ENCODE data around the gene ATP6V0D1.

ATP6V0D1 gene

DNA sequence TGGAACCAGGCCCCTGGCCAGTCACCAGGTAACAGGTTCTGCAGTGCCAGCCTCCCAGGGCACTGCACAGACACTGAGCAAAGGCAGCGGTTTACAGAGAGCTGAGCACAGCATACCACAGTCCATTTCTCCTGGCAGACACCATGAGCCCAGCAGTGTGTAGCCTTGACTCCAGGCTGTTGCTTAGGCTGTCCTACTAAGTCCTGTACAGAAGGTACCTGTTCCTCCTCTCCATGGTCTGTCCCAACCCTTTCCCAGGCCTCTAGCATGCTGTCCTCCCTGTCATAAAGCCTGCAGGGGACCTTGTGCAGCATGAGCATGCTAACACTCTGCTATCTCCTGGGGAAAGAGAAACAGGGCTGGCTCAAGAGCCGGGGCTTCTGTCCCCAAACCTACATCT is 20.0 kb downstream of the ATP6V0D1 start:
- no peak for DNase-seq

DNA sequence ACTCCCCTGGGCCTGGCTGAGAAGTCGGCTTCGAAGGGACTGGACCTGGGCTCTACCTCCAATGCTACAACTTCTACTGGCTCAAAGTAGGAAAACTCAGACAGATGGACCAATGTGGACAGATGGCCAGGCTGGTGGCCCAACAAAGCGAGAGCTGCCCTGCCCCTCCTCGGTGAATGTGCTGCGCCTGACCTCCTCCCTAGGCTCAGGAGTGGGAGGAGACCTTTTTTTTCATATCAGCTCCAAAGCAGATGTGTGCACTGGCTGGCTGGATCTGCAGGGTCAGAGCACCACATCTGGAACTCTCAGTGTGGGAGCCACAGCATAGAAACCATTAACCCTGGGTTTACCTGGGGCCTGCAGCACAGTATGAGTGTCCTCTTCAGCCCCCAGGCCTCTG is 20.8 kb downstream of the ATP6V0D1 start:
- no peak for DNase-seq

DNA sequence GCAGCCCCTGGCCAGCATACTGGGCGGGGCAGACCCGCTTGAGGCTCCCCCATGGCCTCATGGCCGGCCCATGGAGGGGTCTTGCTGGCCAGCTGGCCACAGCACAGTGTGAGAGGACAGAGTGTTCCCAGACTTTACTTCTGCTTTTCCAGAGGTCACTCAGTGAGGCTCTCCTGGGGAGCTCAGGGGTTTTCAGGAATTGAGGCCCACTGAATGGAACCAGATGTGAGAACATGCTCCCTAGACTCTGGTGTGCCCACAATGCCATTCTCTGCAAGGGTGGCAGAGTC is 21.2 kb downstream of the ATP6V0D1 start:
- DNase-seq: no peak

DNA sequence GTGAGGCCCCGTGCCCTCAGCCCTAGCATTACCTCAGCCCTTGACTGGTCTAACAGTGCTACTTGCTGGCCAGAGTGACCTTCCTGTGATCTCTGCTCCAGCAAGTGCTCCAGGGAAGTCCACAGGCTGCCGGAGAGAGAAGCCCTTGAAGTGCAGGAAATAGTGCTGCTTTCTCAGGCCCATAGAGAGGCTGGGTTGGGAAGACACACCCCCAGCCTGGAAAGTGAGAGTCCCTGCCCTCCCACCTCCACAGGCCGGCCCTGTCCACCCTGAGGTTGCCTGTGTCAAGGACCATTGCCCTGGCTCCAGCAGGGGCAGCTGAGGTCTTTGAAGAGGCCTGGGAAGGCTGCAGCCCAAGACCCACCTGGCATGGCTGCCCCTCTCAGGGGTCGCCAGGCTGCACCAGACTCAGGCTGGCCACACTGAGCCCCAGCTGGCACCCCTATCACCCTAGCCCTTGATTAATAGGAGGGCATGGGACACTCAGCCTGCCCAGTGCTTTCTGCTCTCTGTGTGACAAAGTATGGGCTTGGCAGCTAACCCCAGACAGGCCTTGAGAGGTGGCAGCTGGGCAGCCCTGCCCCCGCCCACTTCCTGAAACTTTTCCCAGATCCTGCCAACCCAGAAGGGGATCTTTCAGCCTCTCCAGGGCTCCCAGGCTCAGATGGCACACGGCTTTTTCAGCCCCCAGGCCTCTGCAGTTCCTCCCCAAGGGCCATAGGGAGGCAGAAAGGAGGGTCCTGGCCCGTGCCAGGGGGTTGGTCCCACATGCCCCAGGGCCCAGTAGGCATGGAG is 21.7 kb downstream of the ATP6V0D1 start:
- DNase-seq: no peak

DNA sequence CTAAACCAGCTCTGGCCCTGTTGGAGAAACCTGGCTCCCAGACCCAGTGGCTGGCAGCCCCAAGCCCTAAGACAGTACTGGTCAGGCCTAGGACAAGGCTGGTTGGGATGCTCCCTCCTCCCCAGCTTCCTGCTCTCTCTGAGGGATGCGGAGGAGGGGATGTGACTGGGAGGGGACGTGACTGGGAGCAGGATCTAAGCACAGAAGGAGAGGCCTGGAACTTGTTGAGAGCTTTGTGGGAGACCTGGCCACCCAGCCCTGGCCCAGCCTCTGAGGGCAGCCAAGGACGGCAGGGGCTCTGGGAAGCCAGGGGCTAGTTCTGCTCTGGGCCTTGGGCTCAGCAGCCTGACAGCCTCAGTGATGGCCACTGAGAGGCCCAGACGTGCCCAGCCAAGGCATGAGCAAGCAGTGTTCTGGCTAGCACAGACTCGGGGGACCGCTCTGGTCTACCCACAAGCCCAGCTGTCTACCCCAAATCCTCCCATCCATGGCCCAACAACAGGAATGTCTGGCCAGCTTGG is 22.8 kb downstream of the ATP6V0D1 start:
- DNase-seq: no peak

DNA sequence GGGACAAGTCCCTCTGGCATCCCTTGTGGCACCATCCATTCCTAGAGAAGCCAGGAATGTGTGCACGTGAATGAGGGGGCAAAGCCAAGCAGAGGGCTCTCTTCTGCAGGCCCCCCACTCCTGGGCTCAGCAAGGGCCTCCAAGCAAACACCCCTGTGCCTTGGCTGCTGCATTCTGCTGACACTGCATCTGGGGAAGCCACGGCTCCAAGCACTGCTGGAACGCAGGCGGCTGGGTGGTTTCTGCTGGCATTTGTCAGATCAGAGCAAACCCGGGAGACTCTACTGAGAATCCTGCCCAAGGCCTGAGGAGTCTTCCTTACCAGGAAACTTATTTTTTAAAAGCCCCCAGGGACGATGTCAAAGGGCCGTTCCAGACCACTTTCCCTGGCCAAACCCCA is 23.3 kb downstream of the ATP6V0D1 start:
- no peak for DNase-seq

DNA sequence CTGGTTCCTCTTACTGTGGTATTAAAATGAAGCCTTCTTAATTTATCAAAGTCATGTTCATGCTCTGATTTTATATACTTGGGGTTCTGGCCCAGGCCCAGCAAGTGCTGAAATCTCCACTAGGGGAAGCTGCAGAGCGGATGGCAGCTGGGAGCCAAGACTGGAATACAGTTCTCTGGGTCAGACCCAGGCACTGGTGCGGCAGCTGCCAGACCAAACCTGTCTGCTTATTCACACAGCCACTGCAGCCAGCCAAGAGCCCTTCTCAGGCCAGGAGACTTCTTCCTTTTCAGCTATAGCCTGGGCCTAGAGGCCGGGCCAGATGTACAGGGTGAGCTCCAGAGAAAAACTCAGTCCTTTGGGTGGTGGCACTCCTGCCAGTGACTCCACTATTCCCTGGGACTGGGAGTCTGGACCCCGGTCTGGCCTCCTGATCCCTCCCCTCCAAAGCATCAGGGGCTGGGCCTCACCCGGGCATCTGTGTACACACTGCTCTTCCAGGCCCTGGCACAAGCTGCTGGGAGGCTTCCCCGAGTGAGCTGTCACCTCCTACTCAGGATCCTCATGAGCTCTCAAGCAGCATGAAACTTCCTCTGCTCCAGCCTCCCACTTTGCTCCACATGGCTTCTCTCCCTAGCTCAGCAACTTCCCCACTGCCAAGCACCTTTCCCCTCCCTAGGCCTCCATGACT is 24.4 kb downstream of the ATP6V0D1 start:
- no peak for DNase-seq

DNA sequence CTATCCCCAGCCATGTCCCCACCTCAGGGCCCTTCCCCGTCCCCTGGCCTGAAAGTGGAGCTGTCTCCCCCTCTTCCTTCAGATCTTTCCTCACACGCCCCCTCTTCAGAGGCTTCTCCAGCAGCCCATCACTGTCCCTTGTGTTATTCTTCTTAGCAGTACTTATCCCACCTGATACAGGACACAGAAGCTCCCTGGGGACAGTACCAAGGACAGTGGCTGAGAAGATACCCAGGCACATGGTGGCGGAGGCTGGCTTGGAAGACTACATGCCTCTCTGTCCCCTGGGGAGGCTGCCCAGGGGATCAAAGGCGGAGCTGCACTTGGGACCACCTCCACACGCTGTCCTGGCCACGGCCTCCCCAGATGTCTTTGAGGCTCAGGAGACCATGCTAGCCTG is 26.1 kb downstream of the ATP6V0D1 start:
- no peak for DNase-seq

DNA sequence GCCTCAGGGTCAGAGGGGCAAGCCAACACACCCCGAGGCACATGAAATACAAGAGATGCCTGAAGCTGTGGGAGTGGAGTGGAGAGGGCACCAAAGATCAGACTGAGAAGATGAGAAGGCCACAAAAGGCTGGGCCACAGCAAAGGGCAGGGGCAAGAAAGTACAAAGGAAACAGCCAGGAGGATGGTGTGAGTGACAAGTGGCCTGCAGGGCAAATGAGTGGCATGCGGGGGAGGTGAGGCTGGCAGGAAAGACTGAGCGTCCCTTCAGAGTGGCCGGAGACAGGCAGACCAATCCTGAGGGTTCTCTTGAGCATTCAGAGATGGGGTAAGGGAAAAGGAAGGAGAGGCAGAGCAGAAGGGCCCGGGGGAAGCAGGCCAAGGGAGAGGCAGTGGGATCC is 26.9 kb downstream of the ATP6V0D1 start:
- no peak for DNase-seq

DNA sequence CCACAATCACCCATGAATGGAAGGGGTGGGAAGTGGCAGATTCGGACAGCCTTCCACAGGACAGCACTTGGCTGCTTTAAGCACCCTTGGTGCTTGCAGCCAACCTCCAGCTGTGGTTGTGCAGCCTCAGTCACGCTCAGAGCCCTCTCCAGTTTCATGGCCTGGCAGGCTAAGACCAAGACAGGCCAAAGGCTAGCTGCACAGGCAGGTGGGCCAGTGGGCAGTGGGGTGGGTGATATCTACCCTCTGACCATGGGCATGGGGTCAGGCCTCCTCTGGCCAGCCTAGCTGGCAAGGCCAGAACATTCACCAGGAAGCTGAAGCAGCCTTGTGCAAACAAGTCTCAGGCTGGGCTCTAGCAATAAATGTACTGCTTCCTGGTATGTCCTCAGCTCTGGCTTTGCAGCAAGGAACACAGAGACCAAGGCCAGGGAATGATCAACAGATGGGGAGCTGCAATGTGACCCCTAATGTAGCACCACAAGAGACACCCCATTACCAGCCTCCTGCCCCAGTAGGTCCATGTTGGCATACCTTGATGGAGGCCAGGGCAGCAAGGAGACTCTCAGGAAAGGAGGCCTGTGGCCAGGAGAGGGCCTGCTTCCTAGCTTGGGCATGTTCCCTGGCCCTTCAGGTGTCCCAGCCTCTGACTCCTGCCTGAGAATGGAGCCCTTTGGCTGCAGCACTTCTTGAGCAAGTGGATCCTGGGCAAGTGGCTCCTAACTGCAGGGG is 29.1 kb downstream of the ATP6V0D1 start:
- no peak for DNase-seq

DNA sequence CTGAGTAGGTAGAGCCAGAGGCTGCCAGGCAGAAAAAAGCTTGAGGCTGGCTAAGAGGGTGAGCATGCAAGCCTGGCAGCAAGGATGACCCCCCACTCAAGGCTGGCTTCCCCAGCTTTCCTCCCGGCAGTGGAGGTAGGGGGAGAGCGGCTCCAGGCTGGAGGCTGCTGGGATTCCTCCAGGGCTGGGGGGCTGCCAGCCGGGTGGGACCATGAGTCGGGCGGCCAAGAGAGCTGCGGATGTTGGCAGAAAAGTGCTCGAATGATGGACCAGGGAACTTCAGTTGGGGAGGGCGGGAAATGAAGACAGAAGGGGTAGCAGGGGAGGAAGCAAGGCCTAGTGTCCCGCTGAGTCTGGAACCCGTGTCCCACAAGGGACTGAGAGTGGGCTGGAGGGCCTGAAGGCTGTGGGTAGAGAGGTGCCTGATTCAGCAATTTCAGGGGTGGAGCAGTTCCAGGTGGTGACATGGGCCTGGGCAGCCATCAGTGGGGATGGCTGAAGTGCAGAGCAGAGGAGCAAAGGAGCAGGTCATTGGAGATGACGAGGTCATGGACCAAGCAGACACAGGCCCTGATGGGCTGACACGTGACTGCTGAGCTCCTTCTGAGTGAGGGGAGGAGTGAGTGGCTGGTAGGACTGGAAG is 29.8 kb downstream of the ATP6V0D1 start:
- no peak for DNase-seq

DNA sequence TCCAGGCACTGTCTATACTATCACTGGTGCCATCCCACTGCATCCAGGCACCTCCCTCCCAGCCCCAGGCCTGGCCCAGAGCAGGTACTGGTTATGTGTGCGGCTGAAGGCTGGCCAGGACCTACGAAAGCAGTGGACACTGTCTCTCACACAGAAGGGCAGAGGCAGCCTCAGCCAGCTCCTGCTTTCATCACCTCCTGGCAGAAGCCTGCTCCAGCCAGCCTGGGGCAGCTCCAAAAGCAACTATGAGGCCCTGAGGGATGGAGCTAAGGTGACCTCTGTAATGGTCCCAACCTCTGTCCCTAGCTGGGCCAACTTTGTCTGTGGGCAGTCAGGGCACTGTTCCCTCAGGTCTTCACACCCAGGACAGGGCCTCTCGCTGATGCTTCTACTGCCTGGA is 31.2 kb downstream of the ATP6V0D1 start:
- DNase-seq: no peak

DNA sequence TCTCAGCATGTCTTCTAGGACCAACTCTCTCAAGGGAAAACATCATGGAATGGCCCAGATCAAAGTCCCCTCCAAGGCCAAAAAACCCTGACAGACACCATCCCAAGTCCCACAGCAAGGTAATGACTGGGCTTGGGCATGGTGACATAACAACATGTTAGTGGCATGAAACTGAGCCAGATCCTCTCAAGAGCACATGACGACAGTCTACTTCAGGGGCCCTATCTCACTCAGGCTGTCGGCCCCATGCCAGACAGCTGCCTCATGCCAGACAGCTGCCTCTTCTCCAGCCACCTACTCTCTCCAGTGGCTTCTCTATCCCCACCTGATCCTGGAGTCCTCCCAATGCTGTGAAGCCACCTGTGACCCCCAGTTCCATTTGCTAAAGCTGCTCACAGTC is 31.6 kb downstream of the ATP6V0D1 start:
- no peak for DNase-seq

DNA sequence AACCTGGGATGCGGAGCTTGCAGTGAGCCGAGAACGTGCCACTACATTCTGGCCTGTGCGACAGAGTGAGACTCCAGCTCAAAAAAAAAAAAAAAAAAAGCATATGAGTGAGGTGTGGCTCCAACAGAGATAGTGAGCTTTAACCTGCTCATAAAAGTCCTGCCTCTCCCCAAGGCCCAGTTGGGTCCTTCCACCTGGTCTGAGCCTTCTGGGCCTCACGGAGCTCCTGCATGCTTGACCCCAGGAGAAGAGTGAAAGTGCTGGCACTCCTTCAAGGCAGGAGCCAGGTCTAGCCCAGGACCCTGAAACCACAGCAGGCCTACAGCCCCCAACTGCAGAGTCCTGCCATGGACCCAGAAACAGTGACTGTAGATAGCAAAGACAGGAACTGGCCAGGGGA is 32.4 kb downstream of the ATP6V0D1 start:
- DNase-seq: no peak

DNA sequence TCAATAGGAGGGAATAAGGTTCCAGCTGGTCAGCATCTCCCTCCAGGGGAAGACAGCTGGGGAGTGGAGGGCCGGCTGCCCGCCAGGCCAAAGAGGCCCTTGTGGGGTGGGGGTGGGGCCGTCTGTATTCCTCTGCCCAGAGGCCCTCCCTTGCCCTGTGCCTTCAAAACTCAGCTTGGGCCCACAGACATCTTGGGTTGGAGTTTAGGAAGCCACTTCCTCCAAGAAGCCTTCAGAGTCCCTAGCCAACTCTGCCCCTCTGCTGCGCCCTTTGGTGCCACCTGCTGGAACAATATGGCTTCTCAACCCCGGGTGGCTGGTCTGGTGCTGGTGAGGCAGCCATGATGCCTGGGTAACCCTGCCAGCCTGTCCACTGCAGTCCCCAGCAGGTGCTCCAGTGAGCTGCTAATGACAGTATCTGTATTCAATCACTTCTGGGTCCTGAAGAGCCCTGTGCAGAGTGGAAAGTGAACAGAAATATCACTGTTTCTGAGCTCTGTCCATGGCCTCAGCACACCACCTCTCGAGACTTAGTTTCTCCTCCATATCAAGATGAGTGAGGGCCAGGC is 33.4 kb downstream of the ATP6V0D1 start:
- DNase-seq: peak; percentile 45

DNA sequence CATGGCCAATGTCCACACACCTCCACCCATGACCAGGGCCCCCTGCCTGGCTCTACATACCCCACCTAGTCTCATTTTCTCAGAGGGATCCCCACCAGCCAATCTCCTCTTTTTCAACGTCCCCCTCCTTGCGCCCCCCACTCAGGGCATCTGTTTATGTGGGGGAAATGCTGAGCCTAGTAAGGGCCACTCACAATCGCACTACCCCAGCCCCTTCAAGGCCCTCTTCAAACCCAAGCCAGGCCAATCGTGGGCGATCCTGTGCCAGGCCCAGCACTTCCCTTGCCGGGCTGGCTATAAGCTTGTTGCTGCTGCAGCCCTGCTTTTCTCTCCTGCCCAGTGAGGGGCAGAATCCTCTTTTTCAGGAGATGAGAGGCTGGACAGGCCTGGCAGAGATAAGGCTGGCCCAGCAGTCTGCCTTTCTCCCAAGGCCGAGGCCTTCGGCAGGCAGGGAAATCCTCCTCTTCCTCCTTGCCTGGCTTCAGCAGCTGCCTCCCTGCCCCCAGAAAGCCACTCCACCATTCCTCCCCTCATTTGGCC is 33.9 kb downstream of the ATP6V0D1 start:
- no peak for DNase-seq

DNA sequence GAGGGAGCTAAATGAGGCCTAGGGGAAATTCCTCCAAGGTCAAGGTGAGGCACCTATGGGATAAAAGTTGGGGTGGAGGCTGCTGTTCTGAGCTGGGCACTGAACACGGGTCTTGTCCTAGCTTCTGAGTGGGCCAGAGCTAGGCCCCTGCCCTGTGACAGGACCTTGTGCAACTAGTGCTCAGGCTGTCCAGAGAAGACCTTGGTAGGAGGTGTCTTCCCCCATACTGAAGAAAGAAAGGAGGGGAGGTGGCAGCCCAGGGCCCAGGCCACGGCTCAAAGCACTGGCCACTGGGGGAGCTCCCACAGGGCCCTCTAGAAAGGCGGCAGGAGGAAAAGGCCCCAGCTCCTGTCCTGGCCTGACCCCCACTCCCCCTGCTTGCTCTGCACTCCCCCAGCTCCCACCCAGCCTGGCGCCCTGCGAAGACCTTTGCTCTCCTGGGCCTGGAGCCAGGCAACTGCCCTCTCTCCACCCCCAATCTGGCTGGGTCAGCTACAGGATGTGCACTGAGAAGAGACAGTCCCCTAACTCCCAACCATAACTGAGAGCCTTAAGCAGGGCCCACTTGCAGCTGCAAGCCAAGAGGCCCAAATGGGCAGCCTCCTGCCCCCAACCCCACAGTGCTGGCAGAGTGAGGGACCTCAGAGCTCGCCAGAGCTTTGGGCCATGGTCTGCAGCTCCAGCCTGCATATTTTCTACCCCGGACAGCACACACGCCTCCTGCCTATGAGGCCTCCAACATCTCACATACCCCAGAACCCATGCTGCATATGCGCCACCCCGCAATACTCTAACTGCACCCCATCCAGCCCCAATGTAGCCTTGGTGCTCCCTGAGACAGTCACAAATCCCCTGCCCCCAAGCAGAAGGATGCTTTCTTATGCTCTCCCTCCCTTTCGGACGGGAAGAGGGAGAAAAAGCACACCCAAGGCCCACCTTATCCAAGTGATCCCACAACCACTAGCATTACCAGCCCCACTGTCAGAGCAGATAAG is 34.7 kb downstream of the ATP6V0D1 start:
- DNase-seq: no peak

DNA sequence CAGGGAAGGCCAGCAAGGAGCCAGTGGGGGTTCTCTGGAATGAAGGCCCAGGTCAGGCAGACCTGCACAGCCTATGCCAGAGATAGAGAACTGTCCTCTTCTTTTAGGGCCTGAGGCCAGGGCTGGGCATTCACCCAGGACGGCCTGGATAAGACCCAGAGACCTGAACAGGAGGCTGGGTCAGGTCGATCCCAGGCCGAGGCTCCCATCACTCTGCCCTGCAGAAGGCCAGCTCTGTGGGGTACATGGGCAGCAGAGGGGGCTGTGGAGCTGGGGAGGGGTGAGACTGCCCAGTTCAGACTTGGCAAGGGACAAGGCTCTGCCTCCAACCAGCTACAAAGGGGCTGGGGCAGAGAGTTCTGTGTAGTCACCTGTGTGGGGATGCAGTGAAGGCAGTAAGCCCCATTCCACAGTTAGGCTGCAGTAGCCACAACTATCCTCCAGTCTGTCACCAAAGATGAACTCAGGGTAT is 35.5 kb downstream of the ATP6V0D1 start:
- DNase-seq: no peak

DNA sequence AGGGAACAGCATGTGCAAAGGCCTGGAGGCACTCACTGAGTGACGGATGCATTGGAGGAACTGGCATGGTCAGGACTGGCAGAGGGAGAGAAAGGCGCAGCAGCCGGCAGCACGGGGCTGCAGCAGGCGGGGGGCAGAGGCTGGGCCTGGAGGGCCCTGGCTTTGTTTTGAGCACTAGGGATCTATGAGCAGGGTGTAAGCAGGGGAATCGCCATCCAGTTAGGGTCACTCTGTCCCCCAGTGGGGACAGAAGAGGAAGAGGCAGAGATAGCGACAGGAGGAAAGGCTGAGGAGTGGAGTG is 35.9 kb downstream of the ATP6V0D1 start:
- DNase-seq: no peak

DNA sequence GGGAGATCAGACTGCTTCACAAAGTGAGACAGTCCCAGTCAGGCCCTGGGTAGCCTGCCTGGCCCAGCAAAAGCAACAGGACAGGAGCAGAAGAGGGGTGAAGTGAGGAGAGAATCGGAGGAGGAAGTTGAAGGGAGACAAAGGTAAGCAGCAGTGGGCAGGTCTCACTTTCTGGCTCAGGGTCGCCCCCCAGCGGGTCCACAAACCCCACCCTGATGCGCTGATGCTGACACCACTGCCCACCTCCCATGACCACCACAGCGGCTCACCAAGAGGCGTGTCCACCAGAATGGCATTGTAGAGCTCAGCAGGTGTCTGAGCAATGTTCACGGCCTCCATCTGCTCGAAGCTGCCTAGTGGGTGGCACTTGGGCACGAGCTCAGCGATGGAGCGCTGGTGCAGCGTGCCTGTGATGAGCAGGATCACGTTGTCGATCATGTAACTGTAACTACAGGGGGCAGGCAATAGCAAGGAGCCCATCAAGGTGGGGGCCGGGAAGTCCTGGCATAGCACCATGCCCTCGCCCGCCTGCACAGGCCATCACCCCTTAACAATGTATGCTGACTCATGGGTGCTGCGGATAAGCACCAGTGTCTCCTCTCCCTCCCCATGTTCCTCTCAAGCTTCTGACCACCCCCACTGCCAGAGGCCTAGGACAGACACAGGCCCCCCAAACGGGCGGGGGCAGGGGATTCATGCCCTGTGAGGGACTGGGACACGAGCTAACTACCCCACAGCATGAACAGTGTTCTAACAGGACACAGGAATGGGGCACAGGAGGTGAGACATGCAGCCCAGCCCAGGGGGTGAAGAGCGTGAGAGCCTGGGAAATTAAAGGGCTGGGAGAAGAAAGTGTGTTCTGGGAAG is 36.5 kb downstream of the ATP6V0D1 start:
- DNase-seq: no peak

DNA sequence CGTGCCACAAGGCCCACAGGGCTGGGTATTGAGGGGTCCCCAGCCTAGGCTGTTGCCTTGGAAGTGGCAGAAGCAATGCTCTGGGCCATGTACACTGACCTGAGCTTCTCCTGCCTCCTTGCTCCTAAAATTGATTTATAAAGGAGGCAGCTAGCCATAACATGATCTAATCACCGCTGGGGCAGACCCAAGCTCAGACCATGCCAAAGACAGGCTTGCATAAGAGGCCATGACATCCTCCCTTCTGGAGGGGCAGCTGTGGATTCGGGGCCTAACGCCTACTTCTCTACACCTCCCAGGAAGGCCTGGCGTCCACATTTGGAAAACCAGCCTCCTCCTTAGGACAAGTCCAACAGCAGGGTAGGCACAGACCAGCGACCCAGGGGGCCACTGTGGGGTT is 37.7 kb downstream of the ATP6V0D1 start:
- no peak for DNase-seq
